CD4-positive, alpha-beta T cell treated with Interleukin-6 for 4 hours (primary cell): ENCODE data around the gene TSPY1.
"Not testable (repeated sequence)": the region's sequence is repeated elsewhere in the genome, so short reads cannot be mapped to it uniquely, and the experiment has no call there.

ENCODE experiments used
- DNase-seq: peaks from one replicate; pipeline ENCODE4 v3.0.0-alpha.2; 2020; ENCODE audit warnings: mixed read lengths

The TSPY1 gene, protein sequence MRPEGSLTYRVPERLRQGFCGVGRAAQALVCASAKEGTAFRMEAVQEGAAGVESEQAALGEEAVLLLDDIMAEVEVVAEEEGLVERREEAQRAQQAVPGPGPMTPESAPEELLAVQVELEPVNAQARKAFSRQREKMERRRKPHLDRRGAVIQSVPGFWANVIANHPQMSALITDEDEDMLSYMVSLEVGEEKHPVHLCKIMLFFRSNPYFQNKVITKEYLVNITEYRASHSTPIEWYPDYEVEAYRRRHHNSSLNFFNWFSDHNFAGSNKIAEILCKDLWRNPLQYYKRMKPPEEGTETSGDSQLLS

DNA sequence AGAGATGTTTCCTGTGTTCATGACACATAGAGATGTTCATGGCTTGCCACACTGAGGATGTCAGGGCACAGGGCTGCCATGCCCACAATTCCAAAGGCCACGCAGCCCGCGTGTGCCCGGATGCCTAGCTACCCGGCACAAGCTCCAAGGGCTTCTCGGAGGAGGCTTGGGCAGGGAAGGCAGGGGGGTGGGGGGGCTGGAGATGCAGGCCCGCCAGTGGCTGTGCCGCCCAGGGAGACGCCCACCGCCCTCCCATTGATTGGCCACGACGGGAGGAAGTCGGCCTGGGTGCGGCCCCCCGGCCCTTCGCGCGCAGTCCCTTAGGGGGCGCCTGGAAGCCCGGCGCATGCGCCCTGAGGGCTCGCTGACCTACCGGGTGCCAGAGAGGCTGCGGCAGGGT is at the start of gene TSPY1:
TSPY1 (plus strand) TSS at position 301 of the 400 bp plus-strand sequence; CDS start at position 347, 46 bp downstream.
- DNase-seq = not testable (repeated sequence)

DNA sequence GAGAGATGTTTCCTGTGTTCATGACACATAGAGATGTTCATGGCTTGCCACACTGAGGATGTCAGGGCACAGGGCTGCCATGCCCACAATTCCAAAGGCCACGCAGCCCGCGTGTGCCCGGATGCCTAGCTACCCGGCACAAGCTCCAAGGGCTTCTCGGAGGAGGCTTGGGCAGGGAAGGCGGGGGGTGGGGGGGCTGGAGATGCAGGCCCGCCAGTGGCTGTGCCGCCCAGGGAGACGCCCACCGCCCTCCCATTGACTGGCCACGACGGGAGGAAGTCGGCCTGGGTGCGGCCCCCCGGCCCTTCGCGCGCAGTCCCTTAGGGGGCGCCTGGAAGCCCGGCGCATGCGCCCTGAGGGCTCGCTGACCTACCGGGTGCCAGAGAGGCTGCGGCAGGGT is 20.2 kb downstream of the TSPY1 start, which contains the start of gene TSPY9:
TSPY9 (plus strand) TSS at position 301 of the 400 bp plus-strand sequence; CDS start at position 347, 46 bp downstream.
- not testable (repeated sequence) for DNase-seq

DNA sequence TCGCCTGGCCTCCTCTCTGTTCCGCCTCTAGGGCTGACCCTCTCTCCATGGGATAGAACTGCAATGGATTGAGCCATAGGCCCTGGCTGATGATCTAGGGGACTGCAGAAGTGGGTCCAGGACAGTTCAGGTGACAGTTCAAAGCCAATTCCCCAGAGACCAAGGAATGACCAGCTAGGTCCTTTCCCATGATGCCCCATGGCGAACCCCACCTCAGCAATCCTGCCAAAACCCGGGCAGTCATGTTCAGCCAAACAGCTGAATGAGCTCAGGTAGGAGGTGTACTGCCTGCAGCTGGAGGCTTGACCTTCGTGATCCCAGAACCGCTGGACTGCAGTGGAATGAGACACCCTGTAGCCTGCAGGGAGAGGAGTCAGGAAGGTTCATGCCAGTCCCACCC is 37.6 kb downstream of the TSPY1 start:
- not testable (repeated sequence) for DNase-seq

DNA sequence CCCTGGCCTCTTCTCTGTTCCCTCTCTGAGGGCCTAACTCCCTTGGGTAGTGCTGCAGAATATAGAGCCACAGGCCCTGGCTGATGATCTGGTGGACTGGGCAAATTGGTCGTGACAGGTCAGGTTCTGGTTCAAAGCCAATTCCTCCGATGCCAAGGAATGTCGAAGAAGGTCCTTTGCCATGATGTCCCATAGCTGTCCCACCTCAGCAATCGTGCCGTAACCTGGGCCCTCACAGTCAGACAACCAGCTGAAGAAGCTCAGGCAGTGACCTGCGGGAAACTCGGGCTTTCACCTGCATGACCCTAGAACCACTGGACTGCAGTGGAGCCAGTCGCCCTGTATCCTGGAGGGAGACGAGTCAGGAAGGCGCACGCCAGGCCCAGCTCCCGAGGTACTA is 49.5 kb downstream of the TSPY1 start:
- not testable (repeated sequence) for DNase-seq
